Measurements from ENCODE around the gene NPHP1.
"Not testable (repeated sequence)": the region's sequence is repeated elsewhere in the genome, so short reads cannot be mapped to it uniquely, and the experiment has no call there.

NPHP1 gene

DNA sequence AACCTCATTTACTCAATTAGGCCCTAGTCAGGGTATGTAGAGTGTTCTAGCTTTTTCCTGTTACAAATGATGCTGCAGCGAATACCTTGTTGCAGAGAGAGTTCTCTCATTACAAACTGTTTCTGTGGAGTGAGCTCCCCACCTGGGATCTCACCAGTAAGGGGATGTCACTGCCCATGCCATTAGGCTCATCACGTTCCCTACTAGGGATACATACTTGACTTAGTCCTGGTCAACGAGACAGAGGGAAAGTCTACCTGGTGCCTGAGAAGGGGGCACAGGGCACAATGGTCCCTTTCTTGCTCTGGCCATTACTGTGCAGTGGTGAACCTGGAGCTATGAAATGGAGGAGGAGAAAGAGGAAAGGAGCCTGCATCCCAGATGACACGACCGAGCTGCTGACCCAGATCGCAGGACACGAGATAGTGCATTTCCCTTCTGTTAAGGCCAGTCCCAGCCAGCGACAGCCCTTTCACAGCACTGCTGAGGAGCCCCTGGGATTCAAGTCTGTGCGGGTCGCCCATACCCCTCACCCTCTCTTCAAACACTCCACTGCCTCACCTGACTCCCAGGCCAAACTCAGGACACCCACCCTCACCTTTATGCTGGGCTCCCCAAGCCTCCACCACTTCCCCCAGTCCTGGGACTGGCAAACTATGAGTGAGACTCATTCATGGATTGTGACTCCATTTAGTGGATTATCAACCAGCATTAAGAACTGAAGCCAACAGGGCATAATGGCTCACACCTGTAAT lies 105.2 kb downstream of the NPHP1 start:
- Histone ChIP-seq H3K9me3 (ENCODE audit: control insufficient read depth in 5 of 5, low read length in 5 of 5) (no peaks in the 10 kb centered on the region), H3K4me1 (ENCODE audit: control insufficient read depth in 5 of 5, insufficient read depth in 5 of 5, low read length in 5 of 5) (peaks cover 7 to 47% (median 15%) of the 10 kb centered on the region in 5 donors), H3K27ac (ENCODE audit: low read depth, low read length) (peak overlapping the region; percentile 55), H3K4me3 (ENCODE audit: low read depth in 1 of 5, low read length in 5 of 5) (no peak overlapping the region), H3K27me3 (ENCODE audit: control insufficient read depth in 5 of 5, insufficient read depth in 4 of 5, low read length in 5 of 5) (peaks cover 0 to 6% (median 0%) of the 10 kb centered on the region in 5 donors), H3K36me3 (ENCODE audit: control insufficient read depth in 5 of 5, insufficient read depth in 5 of 5, low read length in 5 of 5) (no peaks in the 10 kb centered on the region), H3K9ac (ENCODE audit: low read length in 5 of 5) (no peak overlapping the region)

DNA sequence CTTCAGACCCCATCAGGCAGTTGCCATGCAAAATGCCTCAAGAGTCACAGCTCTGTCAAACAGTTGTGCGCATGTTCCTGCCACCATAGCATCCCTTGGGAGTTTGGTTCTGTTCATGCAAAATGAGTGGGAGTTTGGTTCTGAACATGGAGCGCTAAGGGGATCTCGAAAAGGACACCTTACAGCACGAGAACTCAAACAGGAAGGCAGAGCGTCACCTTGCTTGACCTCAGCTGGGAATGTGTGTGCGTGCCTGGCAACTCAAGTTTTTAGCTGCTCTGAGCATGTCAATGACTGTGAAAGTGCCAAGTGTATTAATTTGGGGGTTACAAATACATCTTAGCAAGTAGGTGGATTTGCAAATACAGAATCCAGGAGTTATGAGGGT lies 105.8 kb downstream of the NPHP1 start:
- H3K36me3 ChIP-seq (ENCODE audit: control insufficient read depth in 5 of 5, insufficient read depth in 5 of 5, low read length in 5 of 5): no peaks in the 10 kb centered on the region
- no peaks in the 10 kb centered on the region for H3K9me3 ChIP-seq (ENCODE audit: control insufficient read depth in 5 of 5, low read length in 5 of 5)
- H3K9ac ChIP-seq (ENCODE audit: low read length in 5 of 5): no peak overlapping the region
- H3K4me1 ChIP-seq (ENCODE audit: control insufficient read depth in 5 of 5, insufficient read depth in 5 of 5, low read length in 5 of 5): peaks cover 7 to 46% (median 15%) of the 10 kb centered on the region in 5 donors
- H3K27ac ChIP-seq (ENCODE audit: low read depth, low read length): no peak overlapping the region
- H3K27me3 ChIP-seq (ENCODE audit: control insufficient read depth in 5 of 5, insufficient read depth in 4 of 5, low read length in 5 of 5): peaks cover 0 to 4% (median 0%) of the 10 kb centered on the region in 5 donors
- no peak overlapping the region for H3K4me3 ChIP-seq (ENCODE audit: low read depth in 1 of 5, low read length in 5 of 5)

DNA sequence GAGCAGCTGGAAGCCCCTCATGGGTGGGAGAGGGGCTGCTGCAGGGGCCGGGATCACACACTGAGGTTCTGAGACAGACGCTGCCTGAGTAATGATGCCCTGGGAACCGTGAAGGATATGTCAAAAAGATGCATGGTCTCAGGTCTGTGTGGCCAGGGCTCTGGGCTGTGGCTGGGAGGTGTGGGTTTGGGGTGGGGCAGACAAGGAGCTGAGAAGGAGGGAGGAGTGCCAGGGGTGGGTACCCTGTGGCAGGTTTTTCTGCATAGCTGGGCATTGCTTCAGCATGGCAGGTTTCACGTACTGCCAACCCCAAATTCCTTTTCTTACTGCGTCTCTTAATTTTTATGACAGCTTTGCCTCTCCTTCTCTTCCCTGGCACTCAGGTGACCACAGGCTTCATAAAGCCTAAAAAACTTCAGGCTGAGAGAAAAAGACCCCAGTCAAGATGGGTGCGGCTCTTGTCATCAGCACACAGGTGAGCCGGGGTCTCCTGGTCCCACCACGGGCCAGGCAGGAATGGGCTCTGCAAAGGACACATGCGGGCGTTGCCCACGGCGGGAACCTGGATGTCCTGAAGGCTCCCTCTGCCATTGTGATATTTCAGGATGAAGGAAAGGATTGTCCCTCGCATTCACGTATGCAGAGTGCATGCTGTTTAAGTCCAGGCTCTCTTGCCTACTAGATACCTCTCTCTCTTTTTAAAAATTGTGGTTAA lies 107.2 kb downstream of the NPHP1 start:
- Histone ChIP-seq H3K9me3 (ENCODE audit: control insufficient read depth in 5 of 5, low read length in 5 of 5) (no peaks in the 10 kb centered on the region), H3K4me1 (ENCODE audit: control insufficient read depth in 5 of 5, insufficient read depth in 5 of 5, low read length in 5 of 5) (peaks cover 7 to 39% (median 15%) of the 10 kb centered on the region in 5 donors), H3K9ac (ENCODE audit: low read length in 5 of 5) (no peak overlapping the region), H3K4me3 (ENCODE audit: low read depth in 1 of 5, low read length in 5 of 5) (no peak overlapping the region), H3K27me3 (ENCODE audit: control insufficient read depth in 5 of 5, insufficient read depth in 4 of 5, low read length in 5 of 5) (peaks cover 0 to 4% (median 0%) of the 10 kb centered on the region in 5 donors), H3K36me3 (ENCODE audit: control insufficient read depth in 5 of 5, insufficient read depth in 5 of 5, low read length in 5 of 5) (no peaks in the 10 kb centered on the region), H3K27ac (ENCODE audit: low read depth, low read length) (no peak overlapping the region)

DNA sequence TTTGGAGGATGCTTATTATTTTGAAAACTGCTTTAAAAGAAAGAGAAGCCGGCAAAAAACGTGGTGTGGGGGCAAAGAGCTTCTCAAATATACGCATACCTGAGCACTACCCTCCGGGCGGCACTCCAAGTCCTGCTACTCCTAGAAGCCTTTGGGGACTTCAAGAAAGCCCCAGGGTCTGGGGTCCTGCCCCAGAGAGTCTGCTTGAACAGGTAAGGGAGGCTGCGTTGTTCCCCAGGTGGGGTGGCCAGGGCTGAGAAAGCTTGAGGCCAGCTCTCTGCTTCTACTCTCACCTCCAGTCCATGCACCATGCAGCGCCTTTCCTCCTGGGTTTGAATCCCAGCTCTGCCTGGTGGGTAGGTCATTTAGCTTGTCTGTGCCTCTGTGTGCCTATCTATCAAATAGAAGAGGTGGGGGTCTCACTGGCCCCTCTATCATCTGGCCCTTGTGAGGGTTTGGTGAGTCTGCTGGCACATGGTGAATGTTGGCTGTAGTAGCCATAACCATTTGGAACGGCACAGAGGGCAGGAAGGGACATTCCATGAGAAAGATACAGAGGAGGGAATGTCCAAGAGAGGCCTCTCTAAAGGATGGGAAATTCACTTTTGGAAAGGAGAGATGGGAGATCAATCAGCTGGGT lies 108.7 kb downstream of the NPHP1 start:
- Histone ChIP-seq H3K36me3 (ENCODE audit: control insufficient read depth in 5 of 5, insufficient read depth in 5 of 5, low read length in 5 of 5) (no peaks in the 10 kb centered on the region), H3K9me3 (ENCODE audit: control insufficient read depth in 5 of 5, low read length in 5 of 5) (no peaks in the 10 kb centered on the region), H3K27me3 (ENCODE audit: control insufficient read depth in 5 of 5, insufficient read depth in 4 of 5, low read length in 5 of 5) (peaks cover 0 to under 1% (median 0%) of the 10 kb centered on the region in 5 donors), H3K27ac (ENCODE audit: low read depth, low read length) (no peak overlapping the region), H3K4me3 (ENCODE audit: low read depth in 1 of 5, low read length in 5 of 5) (no peak overlapping the region), H3K9ac (ENCODE audit: low read length in 5 of 5) (no peak overlapping the region), H3K4me1 (ENCODE audit: control insufficient read depth in 5 of 5, insufficient read depth in 5 of 5, low read length in 5 of 5) (peaks cover 3 to 24% (median 5%) of the 10 kb centered on the region in 5 donors)

DNA sequence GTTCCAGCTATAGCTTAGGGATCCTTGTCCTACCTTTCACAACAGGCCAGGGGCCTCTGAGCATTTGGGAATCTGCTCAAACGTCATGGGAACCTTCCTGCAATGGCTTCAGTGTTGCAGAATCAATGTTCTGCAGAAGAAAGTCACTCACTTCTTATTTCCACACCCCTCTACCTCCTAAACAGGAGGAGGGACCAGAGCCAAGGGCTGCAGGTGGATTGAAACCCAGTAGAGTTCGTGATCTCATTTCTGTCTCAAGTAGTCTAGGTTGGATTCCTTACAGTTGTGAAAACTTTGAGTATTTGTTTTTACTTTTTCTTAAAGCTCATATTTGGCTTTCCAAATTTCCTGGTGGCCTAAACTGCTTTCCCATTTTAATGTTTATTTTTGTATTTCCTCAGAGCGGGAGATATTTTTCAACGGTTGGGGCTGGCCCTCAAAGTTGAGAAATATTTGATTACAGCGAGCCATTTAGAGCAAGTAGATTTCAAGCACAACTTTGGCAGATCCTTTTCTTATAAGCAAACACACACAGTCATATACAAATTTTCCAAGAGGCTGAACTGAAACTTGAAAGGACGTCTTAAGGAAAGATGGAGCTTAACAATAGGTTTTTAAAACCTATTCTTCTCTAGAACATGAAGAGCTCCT lies 109.8 kb downstream of the NPHP1 start:
- not testable (repeated sequence) for H3K27me3 ChIP-seq (ENCODE audit: control insufficient read depth in 5 of 5, insufficient read depth in 4 of 5, low read length in 5 of 5); H3K9me3 ChIP-seq (ENCODE audit: control insufficient read depth in 5 of 5, low read length in 5 of 5); H3K4me3 ChIP-seq (ENCODE audit: low read depth in 1 of 5, low read length in 5 of 5); H3K36me3 ChIP-seq (ENCODE audit: control insufficient read depth in 5 of 5, insufficient read depth in 5 of 5, low read length in 5 of 5); H3K9ac ChIP-seq (ENCODE audit: low read length in 5 of 5); H3K27ac ChIP-seq (ENCODE audit: low read depth, low read length)
- peaks cover 0 to 14% (median 0%) of the 10 kb centered on the region in 5 donors for H3K4me1 ChIP-seq (ENCODE audit: control insufficient read depth in 5 of 5, insufficient read depth in 5 of 5, low read length in 5 of 5)

DNA sequence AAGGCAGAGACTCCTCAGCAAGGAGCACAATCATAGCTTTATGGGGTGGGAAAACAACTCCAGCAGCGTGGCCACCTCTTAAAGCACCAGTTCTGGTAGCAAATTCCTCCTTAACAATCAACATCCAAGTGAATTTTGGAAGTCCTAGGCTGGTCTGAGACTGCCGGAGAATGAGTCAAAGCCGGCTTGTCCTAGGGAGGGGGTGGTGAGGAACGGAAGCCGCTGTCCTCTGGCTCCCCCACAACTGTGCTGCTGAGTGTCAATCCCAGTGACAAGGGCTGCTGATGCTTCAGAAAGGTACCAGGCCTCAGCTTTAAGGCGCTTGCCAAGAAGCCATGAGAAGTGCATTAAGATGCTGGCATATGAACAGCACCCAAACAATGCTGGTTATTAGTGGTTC lies 110.9 kb downstream of the NPHP1 start:
- H3K9me3 ChIP-seq (ENCODE audit: control insufficient read depth in 5 of 5, low read length in 5 of 5); H3K9ac ChIP-seq (ENCODE audit: low read length in 5 of 5); H3K4me3 ChIP-seq (ENCODE audit: low read depth in 1 of 5, low read length in 5 of 5); H3K4me1 ChIP-seq (ENCODE audit: control insufficient read depth in 5 of 5, insufficient read depth in 5 of 5, low read length in 5 of 5); H3K36me3 ChIP-seq (ENCODE audit: control insufficient read depth in 5 of 5, insufficient read depth in 5 of 5, low read length in 5 of 5); H3K27me3 ChIP-seq (ENCODE audit: control insufficient read depth in 5 of 5, insufficient read depth in 4 of 5, low read length in 5 of 5); H3K27ac ChIP-seq (ENCODE audit: low read depth, low read length): not testable (repeated sequence)

DNA sequence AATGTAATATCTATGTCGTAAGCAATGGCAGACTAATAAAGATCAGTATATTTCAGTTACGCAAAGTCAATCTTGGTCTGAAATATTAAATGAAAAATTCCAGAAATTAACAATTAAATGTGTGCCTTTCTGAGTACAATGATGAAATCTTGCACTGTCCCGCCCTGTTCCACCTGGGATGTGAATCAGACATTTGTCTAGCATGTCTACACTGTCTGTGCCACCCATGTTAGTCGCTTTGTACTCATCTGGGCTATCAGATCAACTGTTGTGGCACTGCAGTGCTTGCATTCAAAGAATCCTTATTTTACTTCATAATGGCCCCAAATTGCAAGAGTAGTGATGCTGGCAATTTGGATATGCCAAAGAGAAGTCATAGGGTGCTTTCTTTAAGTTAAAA lies 114.6 kb downstream of the NPHP1 start:
- not testable (repeated sequence) for H3K9me3 ChIP-seq (ENCODE audit: control insufficient read depth in 5 of 5, low read length in 5 of 5); H3K9ac ChIP-seq (ENCODE audit: low read length in 5 of 5); H3K36me3 ChIP-seq (ENCODE audit: control insufficient read depth in 5 of 5, insufficient read depth in 5 of 5, low read length in 5 of 5); H3K4me1 ChIP-seq (ENCODE audit: control insufficient read depth in 5 of 5, insufficient read depth in 5 of 5, low read length in 5 of 5); H3K27me3 ChIP-seq (ENCODE audit: control insufficient read depth in 5 of 5, insufficient read depth in 4 of 5, low read length in 5 of 5); H3K27ac ChIP-seq (ENCODE audit: low read depth, low read length); H3K4me3 ChIP-seq (ENCODE audit: low read depth in 1 of 5, low read length in 5 of 5)

DNA sequence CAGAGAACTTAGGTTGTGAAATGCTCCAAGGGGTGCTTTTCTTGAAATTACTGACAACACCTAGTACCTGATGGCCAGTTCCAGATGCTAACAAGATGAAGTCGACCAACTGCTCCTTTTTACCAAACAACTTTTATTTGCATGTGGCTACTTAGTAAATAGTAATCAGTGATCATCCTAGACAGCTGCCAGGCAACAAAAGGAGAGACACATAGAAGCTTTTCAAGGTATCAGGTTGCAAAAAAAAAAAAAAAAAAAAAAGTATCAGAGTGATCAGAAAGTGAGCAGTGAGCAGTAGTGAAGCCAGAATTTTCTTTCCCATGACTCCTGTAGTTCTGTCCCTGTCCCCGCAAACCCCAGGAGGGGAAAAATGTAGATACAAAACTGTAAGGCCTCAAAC lies 121.1 kb downstream of the NPHP1 start:
- H3K9me3 ChIP-seq (ENCODE audit: control insufficient read depth in 5 of 5, low read length in 5 of 5); H3K4me3 ChIP-seq (ENCODE audit: low read depth in 1 of 5, low read length in 5 of 5); H3K9ac ChIP-seq (ENCODE audit: low read length in 5 of 5); H3K4me1 ChIP-seq (ENCODE audit: control insufficient read depth in 5 of 5, insufficient read depth in 5 of 5, low read length in 5 of 5); H3K27me3 ChIP-seq (ENCODE audit: control insufficient read depth in 5 of 5, insufficient read depth in 4 of 5, low read length in 5 of 5); H3K36me3 ChIP-seq (ENCODE audit: control insufficient read depth in 5 of 5, insufficient read depth in 5 of 5, low read length in 5 of 5); H3K27ac ChIP-seq (ENCODE audit: low read depth, low read length): not testable (repeated sequence)

DNA sequence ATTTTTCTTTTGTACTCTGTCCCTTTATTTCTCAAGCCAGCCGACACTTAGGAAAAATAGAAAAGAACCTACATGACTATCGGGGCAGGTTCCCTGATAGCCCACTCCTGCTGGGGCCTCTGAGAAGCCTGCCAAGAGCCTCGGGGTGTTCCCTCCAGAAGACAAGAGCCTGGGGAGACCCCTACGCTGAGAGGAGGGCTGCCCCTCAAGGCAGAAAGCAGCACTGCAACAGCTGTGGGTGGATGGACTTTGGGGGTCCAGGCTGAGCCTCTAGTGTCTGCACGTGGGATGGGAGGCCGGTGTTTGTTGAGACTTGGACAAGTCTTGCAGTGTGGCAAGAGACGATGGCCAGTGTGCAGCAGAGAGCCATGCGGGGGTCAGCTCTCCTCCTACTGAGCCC lies 121.7 kb downstream of the NPHP1 start:
- H3K36me3 ChIP-seq (ENCODE audit: control insufficient read depth in 5 of 5, insufficient read depth in 5 of 5, low read length in 5 of 5); H3K27ac ChIP-seq (ENCODE audit: low read depth, low read length); H3K4me1 ChIP-seq (ENCODE audit: control insufficient read depth in 5 of 5, insufficient read depth in 5 of 5, low read length in 5 of 5); H3K4me3 ChIP-seq (ENCODE audit: low read depth in 1 of 5, low read length in 5 of 5); H3K27me3 ChIP-seq (ENCODE audit: control insufficient read depth in 5 of 5, insufficient read depth in 4 of 5, low read length in 5 of 5); H3K9me3 ChIP-seq (ENCODE audit: control insufficient read depth in 5 of 5, low read length in 5 of 5); H3K9ac ChIP-seq (ENCODE audit: low read length in 5 of 5): not testable (repeated sequence)

DNA sequence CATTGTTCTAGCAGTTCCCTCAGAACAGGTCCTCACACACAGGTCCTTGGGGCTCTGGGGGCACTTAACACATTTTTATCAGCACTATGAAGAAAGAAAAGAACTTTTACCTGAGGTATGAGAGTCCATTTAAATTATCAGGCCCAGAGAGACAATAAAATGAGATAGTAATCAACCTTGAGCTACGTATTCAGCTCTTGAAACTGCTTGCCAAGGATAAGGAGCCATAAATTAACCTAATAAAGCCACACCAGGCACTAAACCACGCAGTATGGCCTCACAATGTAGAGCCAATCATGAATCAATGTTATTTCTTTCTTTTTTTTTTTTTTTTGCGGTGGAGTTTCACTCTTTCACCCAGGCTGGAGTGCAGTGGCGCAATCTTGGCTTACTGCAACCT lies 126.7 kb downstream of the NPHP1 start:
- H3K9ac ChIP-seq (ENCODE audit: low read length in 5 of 5); H3K4me1 ChIP-seq (ENCODE audit: control insufficient read depth in 5 of 5, insufficient read depth in 5 of 5, low read length in 5 of 5); H3K27me3 ChIP-seq (ENCODE audit: control insufficient read depth in 5 of 5, insufficient read depth in 4 of 5, low read length in 5 of 5); H3K27ac ChIP-seq (ENCODE audit: low read depth, low read length); H3K9me3 ChIP-seq (ENCODE audit: control insufficient read depth in 5 of 5, low read length in 5 of 5); H3K4me3 ChIP-seq (ENCODE audit: low read depth in 1 of 5, low read length in 5 of 5); H3K36me3 ChIP-seq (ENCODE audit: control insufficient read depth in 5 of 5, insufficient read depth in 5 of 5, low read length in 5 of 5): not testable (repeated sequence)
